Breast epithelium (tissue), 3 donors: ENCODE measurements around the gene CFAP97.

ENCODE experiments used
- CTCF ChIP-seq, 3 donors: fragments of 450-650 bp; IDR thresholded peaks; one replicate each; pipeline ENCODE4 v1.5.1; 2016 to 2017; ENCODE audit warnings: antibody characterized with exemption in 3 of 3, mild to moderate bottlenecking in 3 of 3, moderate library complexity in 3 of 3
- POLR2A ChIP-seq: fragments of 450-650 bp; IDR thresholded peaks from one replicate; pipeline ENCODE4 v1.6.1; 2016; ENCODE audit warnings: antibody characterized with exemption, mild to moderate bottlenecking, moderate library complexity

- TF ChIP-seq POLR2A = no peak
- no peak for TF ChIP-seq CTCF (IDR thresholded peaks at IDR 0.05)
Measured at GRCh38 chr4:185196437-185196836, 7.4 kb downstream of the CFAP97 start.
